BLaER1 (cell line): ENCODE results near the gene FAM241A.
A peak's percentile ranks its signal among the peaks of the same experiment; 100 is the strongest.

ENCODE experiments used
- H3K27ac ChIP-seq: shearing (Covaris generic); formaldehyde crosslinking; 2 replicates; pipeline ENCODE4 v1.8.1; 2022
- H3K27me3 ChIP-seq: shearing (Covaris generic); formaldehyde crosslinking; 2 replicates; pipeline ENCODE4 v1.8.1; 2022
- H3K36me3 ChIP-seq: shearing (Covaris generic); formaldehyde crosslinking; 2 replicates; pipeline ENCODE4 v1.8.1; 2022
- H3K4me1 ChIP-seq: shearing (Covaris generic); formaldehyde crosslinking; 2 replicates; pipeline ENCODE4 v1.8.1; 2022
- H3K4me2 ChIP-seq: shearing (Covaris generic); formaldehyde crosslinking; 2 replicates; pipeline ENCODE4 v1.8.1; 2022
- H3K4me3 ChIP-seq: shearing (Covaris generic); formaldehyde crosslinking; 2 replicates; pipeline ENCODE4 v1.8.1; 2022
- H3K9ac ChIP-seq: shearing (Covaris generic); formaldehyde crosslinking; 2 replicates; pipeline ENCODE4 v1.8.1; 2022
- H3K9me3 ChIP-seq: shearing (Covaris generic); formaldehyde crosslinking; 2 replicates; pipeline ENCODE4 v1.8.1; 2022
- H4K20me1 ChIP-seq: shearing (Covaris generic); formaldehyde crosslinking; 2 replicates; pipeline ENCODE4 v1.8.1; 2022
- Cebpa-rat ChIP-seq: shearing (Covaris generic); IDR thresholded peaks from 2 replicates; pipeline ENCODE4 v1.8.1; 2022

FAM241A gene

GRCh38 chr4:112112590-112113170, 32.6 kb upstream of the FAM241A start:
- peak overlapping the region; percentile 50 for H3K4me2 ChIP-seq
- TF ChIP-seq Cebpa-rat: no peak

GRCh38 chr4:112113864-112114263, 31.4 kb upstream of the FAM241A start:
- Histone ChIP-seq H3K4me3 (no peak overlapping the region), H3K27me3 (no peaks in the 10 kb centered on the region), H3K4me1 (peaks cover 37% of the 10 kb centered on the region), H3K9ac (no peak overlapping the region), H3K36me3 (no peaks in the 10 kb centered on the region), H3K9me3 (peaks cover 12% of the 10 kb centered on the region), H4K20me1 (no peaks in the 10 kb centered on the region), H3K4me2 (no peak overlapping the region), H3K27ac (no peak overlapping the region)
- TF ChIP-seq Cebpa-rat: no peak

More at GRCh38 chr4:112112590-112113170, 32.6 kb upstream of the FAM241A start:
- Histone ChIP-seq H3K4me1 (peaks cover 40% of the 10 kb centered on the region), H3K27ac (no peak overlapping the region), H3K27me3 (no peaks in the 10 kb centered on the region), H3K9ac (no peak overlapping the region), H3K9me3 (peaks cover 12% of the 10 kb centered on the region), H3K36me3 (no peaks in the 10 kb centered on the region), H3K4me3 (no peak overlapping the region; the same call in 1 of the 2 replicates), H4K20me1 (no peaks in the 10 kb centered on the region)

- peaks cover 15% of the 10 kb centered on the region for H3K9me3 ChIP-seq
- no peaks in the 10 kb centered on the region for H3K27me3 ChIP-seq
- H3K4me1 ChIP-seq: peaks cover 34% of the 10 kb centered on the region
- H3K27ac ChIP-seq: no peak overlapping the region
- no peaks in the 10 kb centered on the region for H3K36me3 ChIP-seq
- no peak for TF ChIP-seq Cebpa-rat
- no peaks in the 10 kb centered on the region for H4K20me1 ChIP-seq
- no peak overlapping the region for H3K4me2 ChIP-seq
- H3K9ac ChIP-seq: no peak overlapping the region
- H3K4me3 ChIP-seq: no peak overlapping the region
Observed at GRCh38 chr4:112114452-112114851, 30.8 kb upstream of the FAM241A start.

GRCh38 chr4:112118742-112119352, 26.4 kb upstream of the FAM241A start:
- Histone ChIP-seq H4K20me1 (no peaks in the 10 kb centered on the region), H3K4me1 (peaks cover 24% of the 10 kb centered on the region), H3K27me3 (no peaks in the 10 kb centered on the region), H3K27ac (no peak overlapping the region), H3K36me3 (no peaks in the 10 kb centered on the region), H3K9me3 (peaks cover 24% of the 10 kb centered on the region), H3K9ac (no peak overlapping the region), H3K4me2 (no peak overlapping the region), H3K4me3 (no peak overlapping the region)
- no peak for TF ChIP-seq Cebpa-rat

GRCh38 chr4:112119353-112119783, 25.9 kb upstream of the FAM241A start:
- no peak for TF ChIP-seq Cebpa-rat
- Histone ChIP-seq H3K4me2 (peak overlapping the region; percentile 29; the same call in 1 of the 2 replicates), H3K27me3 (no peaks in the 10 kb centered on the region), H3K9ac (no peak overlapping the region), H3K4me3 (no peak overlapping the region), H3K36me3 (no peaks in the 10 kb centered on the region), H3K4me1 (peaks cover 29% of the 10 kb centered on the region), H3K27ac (no peak overlapping the region), H3K9me3 (peaks cover 24% of the 10 kb centered on the region), H4K20me1 (no peaks in the 10 kb centered on the region)

- Histone ChIP-seq H3K4me3 (peak overlapping the region; percentile 17; the same call in 1 of the 2 replicates), H3K27ac (no peak overlapping the region), H3K9me3 (peaks cover 24% of the 10 kb centered on the region), H3K9ac (no peak overlapping the region), H3K4me1 (peaks cover 30% of the 10 kb centered on the region), H3K4me2 (peak overlapping the region; percentile 44), H3K36me3 (no peaks in the 10 kb centered on the region), H4K20me1 (no peaks in the 10 kb centered on the region), H3K27me3 (no peaks in the 10 kb centered on the region)
- no peak for TF ChIP-seq Cebpa-rat
Observed at GRCh38 chr4:112120021-112120420, 25.2 kb upstream of the FAM241A start.

- Histone ChIP-seq H3K4me2 (no peak overlapping the region), H4K20me1 (no peaks in the 10 kb centered on the region), H3K9me3 (peaks cover 12% of the 10 kb centered on the region), H3K36me3 (no peaks in the 10 kb centered on the region), H3K4me1 (peaks cover 64% of the 10 kb centered on the region), H3K4me3 (no peak overlapping the region), H3K27ac (no peak overlapping the region), H3K9ac (no peak overlapping the region), H3K27me3 (no peaks in the 10 kb centered on the region)
- TF ChIP-seq Cebpa-rat: no peak
Observed at GRCh38 chr4:112125416-112125815, 19.8 kb upstream of the FAM241A start.

- peak overlapping the region; percentile 56 for H3K9ac ChIP-seq
- H3K36me3 ChIP-seq: no peaks in the 10 kb centered on the region
- H3K4me2 ChIP-seq: peak overlapping the region; percentile 72
- H3K27ac ChIP-seq: peak overlapping the region; percentile 78
- H3K4me3 ChIP-seq: peak overlapping the region; percentile 12
- no peaks in the 10 kb centered on the region for H4K20me1 ChIP-seq
- H3K4me1 ChIP-seq: peaks cover 67% of the 10 kb centered on the region
- no peak for TF ChIP-seq Cebpa-rat
- H3K27me3 ChIP-seq: no peaks in the 10 kb centered on the region
- H3K9me3 ChIP-seq: no peaks in the 10 kb centered on the region; the same call in 1 of the 2 replicates
Observed at GRCh38 chr4:112127048-112127637, 18.1 kb upstream of the FAM241A start.

- no peak for TF ChIP-seq Cebpa-rat
- no peaks in the 10 kb centered on the region for H4K20me1 ChIP-seq
- peak overlapping the region; percentile 56 for H3K9ac ChIP-seq
- H3K36me3 ChIP-seq: no peaks in the 10 kb centered on the region
- H3K4me1 ChIP-seq: peaks cover 67% of the 10 kb centered on the region
- peak overlapping the region; percentile 42 for H3K4me3 ChIP-seq
- H3K9me3 ChIP-seq: no peaks in the 10 kb centered on the region
- H3K27me3 ChIP-seq: no peaks in the 10 kb centered on the region
- H3K27ac ChIP-seq: peak overlapping the region; percentile 78
- peak overlapping the region; percentile 72 for H3K4me2 ChIP-seq
Observed at GRCh38 chr4:112127803-112128202, 17.5 kb upstream of the FAM241A start.

- H3K4me1 ChIP-seq: peaks cover 63% of the 10 kb centered on the region
- H3K9me3 ChIP-seq: no peaks in the 10 kb centered on the region
- peak overlapping the region; percentile 56 for H3K9ac ChIP-seq
- H3K4me2 ChIP-seq: peak overlapping the region; percentile 72
- H3K27ac ChIP-seq: peak overlapping the region; percentile 78
- H4K20me1 ChIP-seq: no peaks in the 10 kb centered on the region
- no peaks in the 10 kb centered on the region for H3K27me3 ChIP-seq
- peak overlapping the region; percentile 42 for H3K4me3 ChIP-seq
- TF ChIP-seq Cebpa-rat: no peak
- no peaks in the 10 kb centered on the region for H3K36me3 ChIP-seq
Observed at GRCh38 chr4:112128452-112128851, 16.8 kb upstream of the FAM241A start.
